ENCODE results near the gene OR1M1.
"Not testable (repeated sequence)": the region's sequence is repeated elsewhere in the genome, so short reads cannot be mapped to it uniquely, and the experiment has no call there.

Gene OR1M1

GRCh38 chr19:9086761-9087160 is at the start of gene OR1M1:
Gene OR1M1 (plus strand): TSS chr19:9087061. CDS start chr19:9093245, 6,184 bp downstream.
- H3K4me1 ChIP-seq (ENCODE audit: control insufficient read depth, insufficient read depth, low read length), result no peaks in the 10 kb centered on the region
- H3K4me3 ChIP-seq (ENCODE audit: low read length in 2 of 2), result no peak within 1 kb of the TSS
- no peaks in the 10 kb centered on the region for H3K27me3 ChIP-seq (ENCODE audit: control insufficient read depth in 1 of 2, insufficient read depth in 2 of 2, low read length in 2 of 2)
- no peaks in the 10 kb centered on the region for H3K36me3 ChIP-seq (ENCODE audit: control insufficient read depth in 2 of 2, insufficient read depth in 2 of 2, low read length in 2 of 2)
- no peaks in the 10 kb centered on the region for H3K9me3 ChIP-seq (ENCODE audit: control insufficient read depth in 2 of 2, low read length in 2 of 2)
- no peak within 1 kb of the TSS for H3K9ac ChIP-seq (ENCODE audit: low read length in 2 of 2)
- no peak within 1 kb of the TSS for H3K27ac ChIP-seq (ENCODE audit: low read length)

- Histone ChIP-seq H3K9ac (ENCODE audit: low read length in 2 of 2) (no peak overlapping the region), H3K9me3 (ENCODE audit: control insufficient read depth in 2 of 2, low read length in 2 of 2) (no peaks in the 10 kb centered on the region), H3K36me3 (ENCODE audit: control insufficient read depth in 2 of 2, insufficient read depth in 2 of 2, low read length in 2 of 2) (no peaks in the 10 kb centered on the region), H3K27me3 (ENCODE audit: control insufficient read depth in 1 of 2, insufficient read depth in 2 of 2, low read length in 2 of 2) (no peaks in the 10 kb centered on the region), H3K4me1 (ENCODE audit: control insufficient read depth, insufficient read depth, low read length) (no peaks in the 10 kb centered on the region), H3K27ac (ENCODE audit: low read length) (no peak overlapping the region), H3K4me3 (ENCODE audit: low read length in 2 of 2) (no peak overlapping the region)
These were observed 49.3 kb upstream of the OR1M1 start for GRCh38 chr19:9037400-9038062.

- Histone ChIP-seq H3K36me3 (ENCODE audit: control insufficient read depth in 2 of 2, insufficient read depth in 2 of 2, low read length in 2 of 2) (no peaks in the 10 kb centered on the region), H3K27me3 (ENCODE audit: control insufficient read depth in 1 of 2, insufficient read depth in 2 of 2, low read length in 2 of 2) (no peaks in the 10 kb centered on the region), H3K27ac (ENCODE audit: low read length) (no peak overlapping the region), H3K9ac (ENCODE audit: low read length in 2 of 2) (no peak overlapping the region), H3K4me1 (ENCODE audit: control insufficient read depth, insufficient read depth, low read length) (no peaks in the 10 kb centered on the region), H3K4me3 (ENCODE audit: low read length in 2 of 2) (no peak overlapping the region), H3K9me3 (ENCODE audit: control insufficient read depth in 2 of 2, low read length in 2 of 2) (no peaks in the 10 kb centered on the region)
These were observed 47.1 kb upstream of the OR1M1 start for GRCh38 chr19:9039728-9040127.

GRCh38 chr19:9040131-9040530 is 46.7 kb upstream of the OR1M1 start:
- H3K27me3 ChIP-seq (ENCODE audit: control insufficient read depth in 1 of 2, insufficient read depth in 2 of 2, low read length in 2 of 2), result no peaks in the 10 kb centered on the region
- H3K9me3 ChIP-seq (ENCODE audit: control insufficient read depth in 2 of 2, low read length in 2 of 2), result no peaks in the 10 kb centered on the region
- no peak overlapping the region for H3K27ac ChIP-seq (ENCODE audit: low read length)
- no peaks in the 10 kb centered on the region for H3K36me3 ChIP-seq (ENCODE audit: control insufficient read depth in 2 of 2, insufficient read depth in 2 of 2, low read length in 2 of 2)
- H3K9ac ChIP-seq (ENCODE audit: low read length in 2 of 2), result no peak overlapping the region
- no peak overlapping the region for H3K4me3 ChIP-seq (ENCODE audit: low read length in 2 of 2)
- no peaks in the 10 kb centered on the region for H3K4me1 ChIP-seq (ENCODE audit: control insufficient read depth, insufficient read depth, low read length)

- H3K27me3 ChIP-seq (ENCODE audit: control insufficient read depth in 1 of 2, insufficient read depth in 2 of 2, low read length in 2 of 2), result no peaks in the 10 kb centered on the region
These were observed 45.8 kb upstream of the OR1M1 start for GRCh38 chr19:9041023-9041422.

GRCh38 chr19:9043524-9043923 is 43.3 kb upstream of the OR1M1 start:
- no peak overlapping the region for H3K4me3 ChIP-seq (ENCODE audit: low read length in 2 of 2)
- H3K9me3 ChIP-seq (ENCODE audit: control insufficient read depth in 2 of 2, low read length in 2 of 2), result no peaks in the 10 kb centered on the region
- no peak overlapping the region for H3K27ac ChIP-seq (ENCODE audit: low read length)
- H3K9ac ChIP-seq (ENCODE audit: low read length in 2 of 2), result no peak overlapping the region
- H3K4me1 ChIP-seq (ENCODE audit: control insufficient read depth, insufficient read depth, low read length), result no peaks in the 10 kb centered on the region
- no peaks in the 10 kb centered on the region for H3K36me3 ChIP-seq (ENCODE audit: control insufficient read depth in 2 of 2, insufficient read depth in 2 of 2, low read length in 2 of 2)
- H3K27me3 ChIP-seq (ENCODE audit: control insufficient read depth in 1 of 2, insufficient read depth in 2 of 2, low read length in 2 of 2), result no peaks in the 10 kb centered on the region

More at GRCh38 chr19:9041023-9041422, 45.8 kb upstream of the OR1M1 start:
- no peaks in the 10 kb centered on the region for H3K9me3 ChIP-seq (ENCODE audit: control insufficient read depth in 2 of 2, low read length in 2 of 2)
- H3K4me3 ChIP-seq (ENCODE audit: low read length in 2 of 2), result no peak overlapping the region
- H3K4me1 ChIP-seq (ENCODE audit: control insufficient read depth, insufficient read depth, low read length), result no peaks in the 10 kb centered on the region
- H3K9ac ChIP-seq (ENCODE audit: low read length in 2 of 2), result no peak overlapping the region
- no peaks in the 10 kb centered on the region for H3K36me3 ChIP-seq (ENCODE audit: control insufficient read depth in 2 of 2, insufficient read depth in 2 of 2, low read length in 2 of 2)
- H3K27ac ChIP-seq (ENCODE audit: low read length), result no peak overlapping the region

GRCh38 chr19:9044449-9044848 is 42.4 kb upstream of the OR1M1 start:
- Histone ChIP-seq H3K36me3 (ENCODE audit: control insufficient read depth in 2 of 2, insufficient read depth in 2 of 2, low read length in 2 of 2) (no peaks in the 10 kb centered on the region), H3K9ac (ENCODE audit: low read length in 2 of 2) (no peak overlapping the region), H3K27me3 (ENCODE audit: control insufficient read depth in 1 of 2, insufficient read depth in 2 of 2, low read length in 2 of 2) (no peaks in the 10 kb centered on the region), H3K4me1 (ENCODE audit: control insufficient read depth, insufficient read depth, low read length) (no peaks in the 10 kb centered on the region), H3K9me3 (ENCODE audit: control insufficient read depth in 2 of 2, low read length in 2 of 2) (no peaks in the 10 kb centered on the region), H3K27ac (ENCODE audit: low read length) (no peak overlapping the region), H3K4me3 (ENCODE audit: low read length in 2 of 2) (no peak overlapping the region)

GRCh38 chr19:9046694-9047093 is 40.2 kb upstream of the OR1M1 start:
- H3K27ac ChIP-seq (ENCODE audit: low read length), result no peak overlapping the region
- H3K4me3 ChIP-seq (ENCODE audit: low read length in 2 of 2), result no peak overlapping the region
- H3K36me3 ChIP-seq (ENCODE audit: control insufficient read depth in 2 of 2, insufficient read depth in 2 of 2, low read length in 2 of 2), result no peaks in the 10 kb centered on the region
- H3K9me3 ChIP-seq (ENCODE audit: control insufficient read depth in 2 of 2, low read length in 2 of 2), result no peaks in the 10 kb centered on the region
- no peaks in the 10 kb centered on the region for H3K27me3 ChIP-seq (ENCODE audit: control insufficient read depth in 1 of 2, insufficient read depth in 2 of 2, low read length in 2 of 2)
- no peak overlapping the region for H3K9ac ChIP-seq (ENCODE audit: low read length in 2 of 2)
- H3K4me1 ChIP-seq (ENCODE audit: control insufficient read depth, insufficient read depth, low read length), result no peaks in the 10 kb centered on the region

- Histone ChIP-seq H3K27me3 (ENCODE audit: control insufficient read depth in 1 of 2, insufficient read depth in 2 of 2, low read length in 2 of 2) (peaks cover 0 to 2% of the 10 kb centered on the region in 2 donors), H3K4me3 (ENCODE audit: low read length in 2 of 2) (no peak overlapping the region), H3K4me1 (ENCODE audit: control insufficient read depth, insufficient read depth, low read length) (no peaks in the 10 kb centered on the region), H3K27ac (ENCODE audit: low read length) (no peak overlapping the region), H3K9me3 (ENCODE audit: control insufficient read depth in 2 of 2, low read length in 2 of 2) (no peaks in the 10 kb centered on the region), H3K9ac (ENCODE audit: low read length in 2 of 2) (no peak overlapping the region), H3K36me3 (ENCODE audit: control insufficient read depth in 2 of 2, insufficient read depth in 2 of 2, low read length in 2 of 2) (no peaks in the 10 kb centered on the region)
These were observed 34.0 kb upstream of the OR1M1 start for GRCh38 chr19:9052894-9053293.

- not testable (repeated sequence) for H3K4me3 ChIP-seq (ENCODE audit: low read length in 2 of 2); H3K27me3 ChIP-seq (ENCODE audit: control insufficient read depth in 1 of 2, insufficient read depth in 2 of 2, low read length in 2 of 2); H3K4me1 ChIP-seq (ENCODE audit: control insufficient read depth, insufficient read depth, low read length); H3K36me3 ChIP-seq (ENCODE audit: control insufficient read depth in 2 of 2, insufficient read depth in 2 of 2, low read length in 2 of 2); H3K9me3 ChIP-seq (ENCODE audit: control insufficient read depth in 2 of 2, low read length in 2 of 2); H3K9ac ChIP-seq (ENCODE audit: low read length in 2 of 2); H3K27ac ChIP-seq (ENCODE audit: low read length)
These were observed 33.2 kb upstream of the OR1M1 start for GRCh38 chr19:9053674-9054073.

- H3K4me3 ChIP-seq (ENCODE audit: low read length in 2 of 2), result no peak overlapping the region
- peaks cover 0 to 2% of the 10 kb centered on the region in 2 donors for H3K27me3 ChIP-seq (ENCODE audit: control insufficient read depth in 1 of 2, insufficient read depth in 2 of 2, low read length in 2 of 2)
- no peaks in the 10 kb centered on the region for H3K9me3 ChIP-seq (ENCODE audit: control insufficient read depth in 2 of 2, low read length in 2 of 2)
These were observed 32.7 kb upstream of the OR1M1 start for GRCh38 chr19:9054207-9054606.

More at GRCh38 chr19:9054207-9054606, 32.7 kb upstream of the OR1M1 start:
- no peaks in the 10 kb centered on the region for H3K36me3 ChIP-seq (ENCODE audit: control insufficient read depth in 2 of 2, insufficient read depth in 2 of 2, low read length in 2 of 2)
- H3K27ac ChIP-seq (ENCODE audit: low read length), result no peak overlapping the region
- no peaks in the 10 kb centered on the region for H3K4me1 ChIP-seq (ENCODE audit: control insufficient read depth, insufficient read depth, low read length)
- H3K9ac ChIP-seq (ENCODE audit: low read length in 2 of 2), result no peak overlapping the region
